CD4-positive, alpha-beta T cell treated with Interleukin-4 for 1 hour (primary cell): Measurements from ENCODE around the gene BARD1.
A peak's percentile ranks its signal among the peaks of the same experiment; 100 is the strongest.
"Not testable (repeated sequence)": the region's sequence is repeated elsewhere in the genome, so short reads cannot be mapped to it uniquely, and the experiment has no call there.

Source experiments
- DNase-seq, 2 donors: peaks; one replicate each; pipeline ENCODE4 v3.0.0-alpha.2; 2020 to 2022

Gene BARD1

GRCh38 chr2:214808981-214809750 lies at the start of gene BARD1:
BARD1 (minus strand) TSS chr2:214809683; CDS start chr2:214809569, 114 bp downstream.
- DNase-seq: peak; percentile 58 to 62

GRCh38 chr2:214856137-214856536 lies 46.7 kb upstream of the BARD1 start:
- no peak for DNase-seq

DNA sequence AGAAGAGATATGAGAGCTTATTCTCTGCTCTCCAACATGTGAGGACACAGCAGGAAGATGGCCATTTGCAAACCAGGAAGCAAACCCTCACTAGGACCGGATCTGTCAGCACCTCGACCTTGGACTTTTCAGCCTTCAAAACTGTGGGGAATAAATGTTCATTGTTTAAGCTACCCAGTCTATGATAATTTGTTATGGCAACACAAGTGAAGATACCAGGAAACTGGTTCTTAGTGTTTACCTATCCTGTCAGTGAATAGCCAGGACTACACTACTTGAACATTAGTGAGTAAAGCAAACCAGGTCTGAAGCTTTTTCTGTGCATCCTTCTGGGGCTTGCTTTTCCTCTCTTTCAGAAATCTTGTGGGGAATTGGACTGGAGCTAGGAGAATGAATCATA lies 44.4 kb upstream of the BARD1 start:
- no peak for DNase-seq

- DNase-seq: no peak
Observed at GRCh38 chr2:214843823-214844222, 34.3 kb upstream of the BARD1 start.

GRCh38 chr2:214839464-214839863 lies 30.0 kb upstream of the BARD1 start:
- DNase-seq: no peak

GRCh38 chr2:214837466-214837865 lies 28.0 kb upstream of the BARD1 start:
- no peak for DNase-seq

- no peak for DNase-seq
Observed at GRCh38 chr2:214836568-214836967, 27.1 kb upstream of the BARD1 start.

DNA sequence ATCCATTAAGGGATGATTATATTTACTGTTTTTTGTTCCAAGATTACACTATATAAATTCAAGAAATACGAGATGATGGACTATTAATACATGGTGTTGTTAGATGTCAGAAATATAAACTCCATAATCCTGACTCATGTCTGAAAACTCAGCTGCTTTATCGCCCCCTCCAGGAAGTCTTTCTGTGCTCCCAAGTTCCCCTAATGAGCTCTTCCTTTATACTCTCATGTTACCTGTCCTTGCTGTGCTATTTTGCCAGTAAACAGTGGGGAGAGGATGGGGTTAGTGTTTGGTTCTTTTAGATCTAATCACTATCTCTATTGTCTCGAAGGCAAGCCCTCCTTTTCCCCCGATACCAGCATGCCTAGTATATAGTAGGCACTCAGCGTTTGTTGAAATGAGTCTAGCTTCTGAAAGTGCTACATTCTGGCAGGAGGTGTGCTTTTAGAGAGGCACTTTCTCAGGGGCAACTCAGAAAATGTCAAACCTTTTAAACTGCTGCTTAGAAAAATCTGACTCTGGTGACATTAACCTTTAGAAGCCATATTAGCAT lies 21.4 kb upstream of the BARD1 start:
- DNase-seq: peak in 1 of 2 donors; percentile 27

DNA sequence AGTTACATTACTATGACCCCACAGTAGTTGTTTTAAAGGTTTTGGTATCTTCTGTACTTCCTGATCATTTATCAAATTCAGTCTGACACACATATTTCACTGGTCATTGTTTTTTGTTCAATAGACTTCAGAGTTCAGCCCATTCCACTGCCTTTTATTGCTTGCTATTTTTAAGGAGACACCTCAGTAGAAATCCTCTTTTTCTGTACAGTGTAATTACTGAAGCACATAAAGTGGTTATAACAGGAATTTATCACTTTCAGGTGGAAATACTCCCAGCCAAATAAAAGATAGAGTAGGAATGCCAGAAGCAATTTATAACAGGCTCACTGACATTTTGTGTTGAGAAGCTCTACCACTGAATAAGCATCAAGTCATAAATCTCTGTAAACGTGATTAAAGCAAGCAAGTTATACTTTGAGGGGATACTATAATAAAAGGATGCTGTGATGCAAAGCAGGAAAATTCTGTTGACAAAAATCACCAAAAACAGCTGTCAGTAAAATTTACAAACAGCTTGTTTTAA lies 6.6 kb upstream of the BARD1 start:
- no peak for DNase-seq

GRCh38 chr2:214810671-214811070 lies 1.2 kb upstream of the BARD1 start:
- DNase-seq: peak in 1 of 2 donors; percentile 15

- peak; percentile 98 for DNase-seq
Observed at GRCh38 chr2:214809751-214810564, 475 bp upstream of the BARD1 start.

GRCh38 chr2:214807653-214808052 lies 1.8 kb downstream of the BARD1 start:
- DNase-seq: no peak

DNA sequence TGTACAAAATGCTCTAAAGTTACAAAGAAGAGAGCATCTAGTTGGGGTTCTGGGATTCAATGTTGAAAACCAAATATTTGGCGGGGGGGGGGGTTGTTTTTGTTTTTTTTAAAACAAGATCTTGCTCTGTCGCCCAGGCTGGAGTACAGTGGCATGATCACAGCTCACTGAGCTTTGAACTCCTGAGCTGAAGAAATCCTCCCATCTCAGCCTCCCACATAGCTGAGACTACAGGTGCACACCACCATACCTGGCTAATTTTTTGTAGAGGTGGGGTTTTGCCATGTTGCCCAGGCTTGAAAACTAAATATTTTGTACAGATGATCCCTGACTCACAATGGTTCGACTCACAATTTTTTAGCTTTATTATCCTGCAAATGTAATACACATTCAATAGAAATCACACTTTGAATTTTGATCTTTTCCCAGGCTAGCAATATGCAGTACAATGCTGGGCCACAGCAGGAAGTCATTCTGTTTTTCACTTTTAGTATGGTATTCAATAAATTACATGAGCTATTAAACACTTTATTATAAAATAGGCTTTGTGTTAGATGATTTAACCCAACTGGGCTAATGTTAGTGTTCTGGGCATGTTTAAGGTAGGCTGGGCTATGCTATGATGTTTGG lies 7.6 kb downstream of the BARD1 start:
- DNase-seq: no peak

GRCh38 chr2:214801068-214801467 lies 8.4 kb downstream of the BARD1 start:
- no peak for DNase-seq

- no peak for DNase-seq
Observed at GRCh38 chr2:214800180-214800579, 9.3 kb downstream of the BARD1 start.

DNA sequence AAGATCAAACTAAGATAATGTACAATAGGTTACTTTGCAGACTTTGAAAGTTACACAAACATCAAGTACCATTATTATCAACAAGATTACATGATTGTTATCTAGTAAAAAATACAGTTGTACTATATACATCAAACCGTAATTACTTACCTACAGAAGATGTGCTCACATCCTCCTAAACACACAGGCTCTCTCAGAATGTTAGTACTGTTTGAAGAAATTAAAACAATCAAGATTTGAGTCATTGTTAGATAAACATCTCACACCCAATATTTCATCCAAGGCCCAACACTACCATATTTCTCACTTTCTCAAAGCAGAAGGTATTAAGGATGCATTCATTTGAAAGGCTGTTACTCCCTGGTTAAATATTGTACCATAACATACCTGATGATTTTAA lies 12.6 kb downstream of the BARD1 start:
- no peak for DNase-seq

- DNase-seq: not testable (repeated sequence)
Observed at GRCh38 chr2:214783181-214783580, 26.3 kb downstream of the BARD1 start.

DNA sequence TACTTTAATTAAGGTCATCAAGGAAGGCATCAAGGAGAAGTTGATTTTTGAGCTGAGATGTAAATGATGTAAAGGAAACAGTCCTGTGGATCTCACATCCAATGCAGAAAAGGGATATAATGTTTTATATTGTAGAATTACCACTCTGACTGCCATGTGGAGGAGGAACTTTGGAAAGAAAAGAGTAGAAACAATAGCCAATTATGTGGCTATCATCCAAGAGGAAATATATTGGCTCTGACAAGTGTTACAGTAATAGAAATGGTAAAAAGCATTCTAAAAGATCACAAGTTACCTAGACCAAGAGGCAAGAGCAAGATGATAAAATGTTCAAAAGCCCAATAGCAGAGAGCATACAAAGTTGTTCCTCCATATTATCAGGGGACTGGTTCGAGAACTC lies 26.8 kb downstream of the BARD1 start:
- no peak for DNase-seq

DNA sequence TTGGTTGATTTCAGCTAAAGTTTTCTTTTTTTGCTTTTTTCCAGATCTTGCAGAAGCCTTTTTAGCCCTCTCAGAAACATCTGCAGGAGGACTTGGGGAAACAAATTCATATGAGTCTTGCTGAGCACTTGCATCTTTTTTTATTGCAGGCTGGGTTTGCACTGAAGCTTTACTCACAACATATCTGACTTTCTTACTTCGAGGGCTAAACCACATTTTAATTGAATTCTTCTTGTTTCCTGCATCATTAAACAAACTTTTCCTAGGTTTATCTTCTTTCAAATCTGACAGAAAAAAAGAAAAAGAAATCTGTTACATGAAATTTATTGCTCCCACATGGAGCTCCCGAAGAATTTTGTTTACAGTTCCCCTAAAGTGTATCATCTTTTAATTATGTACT lies 28.3 kb downstream of the BARD1 start:
- no peak for DNase-seq

GRCh38 chr2:214775971-214776370 lies 33.5 kb downstream of the BARD1 start:
- DNase-seq: no peak

DNA sequence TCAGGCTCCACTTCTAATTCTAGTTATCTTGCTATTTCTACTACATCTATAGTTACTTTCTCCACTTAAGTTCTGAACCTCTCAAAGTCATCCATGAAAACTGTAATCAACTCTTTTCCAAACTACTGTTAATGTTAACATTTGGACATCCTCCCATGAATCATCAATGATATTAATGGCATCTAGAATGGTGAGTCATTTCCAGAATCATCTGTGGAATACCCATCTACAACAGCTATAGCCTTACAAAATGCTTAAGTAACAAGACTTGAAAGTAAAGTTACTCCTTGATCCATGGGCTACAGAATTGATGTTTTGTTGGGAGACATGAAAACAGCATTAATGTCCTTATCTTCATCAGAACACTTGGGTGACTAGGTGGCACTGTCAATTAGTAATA lies 35.4 kb downstream of the BARD1 start:
- DNase-seq: no peak

GRCh38 chr2:214772443-214773015 lies 37.0 kb downstream of the BARD1 start:
- DNase-seq: no peak

DNA sequence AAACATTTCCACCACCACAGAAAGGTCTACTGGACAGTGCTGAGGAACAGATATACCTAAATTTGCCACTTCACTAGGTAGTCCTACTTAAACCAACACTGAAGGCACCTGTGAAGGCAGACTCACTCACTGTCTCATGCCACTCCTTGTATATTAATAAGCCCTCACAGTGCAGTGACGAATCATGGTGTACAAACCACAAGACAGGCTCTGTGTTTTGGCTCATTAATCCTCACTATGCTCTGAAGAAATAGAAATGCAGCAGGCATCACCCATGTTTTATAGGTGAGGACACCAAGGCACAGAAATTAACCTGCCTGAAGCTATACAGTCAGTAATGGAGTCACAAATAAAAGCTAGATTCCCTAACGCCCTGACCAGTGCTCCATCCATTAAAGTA lies 44.3 kb downstream of the BARD1 start:
- DNase-seq: no peak
